GM21529 (cell line): ENCODE data around the gene PCGF2.
"Not testable (repeated sequence)": the region's sequence is repeated elsewhere in the genome, so short reads cannot be mapped to it uniquely, and the experiment has no call there.

Source experiments
- ATAC-seq: cut with Tn5 transposase; IDR thresholded peaks from one replicate; pipeline ENCODE4 v1.9.1; 2021; ENCODE audit not compliant: unreplicated experiment

PCGF2 gene

GRCh38 chr17:38748149-38748891 is at the start of gene PCGF2:
Gene PCGF2 (minus strand): TSS chr17:38748336. CDS start chr17:38740402, 7,934 bp downstream.
- no peak for ATAC-seq

GRCh38 chr17:38797828-38798227 is 49.7 kb upstream of the PCGF2 start:
- no peak for ATAC-seq

GRCh38 chr17:38797158-38797490 is 49.0 kb upstream of the PCGF2 start:
- no peak for ATAC-seq

GRCh38 chr17:38796451-38797157 is 48.5 kb upstream of the PCGF2 start:
- no peak for ATAC-seq

GRCh38 chr17:38794221-38794620 is 46.1 kb upstream of the PCGF2 start:
- ATAC-seq = no peak

- no peak for ATAC-seq
These were observed 43.0 kb upstream of the PCGF2 start for GRCh38 chr17:38791162-38791561.

- not testable (repeated sequence) for ATAC-seq
These were observed 42.1 kb upstream of the PCGF2 start for GRCh38 chr17:38790148-38790707.

- ATAC-seq = no peak
These were observed 41.0 kb upstream of the PCGF2 start for GRCh38 chr17:38789185-38789584.

GRCh38 chr17:38787999-38788398 is 39.9 kb upstream of the PCGF2 start:
- ATAC-seq = not testable (repeated sequence)

GRCh38 chr17:38786372-38786771 is 38.2 kb upstream of the PCGF2 start:
- no peak for ATAC-seq

- ATAC-seq = no peak
These were observed 35.1 kb upstream of the PCGF2 start for GRCh38 chr17:38783227-38783626.

- no peak for ATAC-seq
These were observed 32.0 kb upstream of the PCGF2 start for GRCh38 chr17:38779965-38780752.

- no peak for ATAC-seq
These were observed 29.6 kb upstream of the PCGF2 start for GRCh38 chr17:38777641-38778250.

- ATAC-seq = no peak
These were observed 25.1 kb upstream of the PCGF2 start for GRCh38 chr17:38773258-38773657.

GRCh38 chr17:38768417-38768816 is 20.3 kb upstream of the PCGF2 start:
- no peak for ATAC-seq

- no peak for ATAC-seq
These were observed 18.2 kb upstream of the PCGF2 start for GRCh38 chr17:38766341-38766740.

GRCh38 chr17:38762231-38762630 is 14.1 kb upstream of the PCGF2 start:
- no peak for ATAC-seq

GRCh38 chr17:38761612-38762011 is 13.5 kb upstream of the PCGF2 start:
- no peak for ATAC-seq

GRCh38 chr17:38753071-38753506 is 5.0 kb upstream of the PCGF2 start:
- ATAC-seq = no peak

- peak; percentile 78 for ATAC-seq
These were observed 4.4 kb upstream of the PCGF2 start, which contains the start of gene PSMB3 for GRCh38 chr17:38752308-38753070. Gene PSMB3 (plus strand): TSS chr17:38752741. CDS start chr17:38752827, 86 bp downstream.
